GM18868 (cell line): ENCODE data around the gene RIPPLY1.
"Not testable (repeated sequence)": the region's sequence is repeated elsewhere in the genome, so short reads cannot be mapped to it uniquely, and the experiment has no call there.

Experiments used
- ATAC-seq: cut with Tn5 transposase; IDR thresholded peaks from one replicate; pipeline ENCODE4 v1.9.1; 2021; ENCODE audit warnings: mild to moderate bottlenecking, moderate library complexity; ENCODE audit not compliant: unreplicated experiment

Gene RIPPLY1

DNA sequence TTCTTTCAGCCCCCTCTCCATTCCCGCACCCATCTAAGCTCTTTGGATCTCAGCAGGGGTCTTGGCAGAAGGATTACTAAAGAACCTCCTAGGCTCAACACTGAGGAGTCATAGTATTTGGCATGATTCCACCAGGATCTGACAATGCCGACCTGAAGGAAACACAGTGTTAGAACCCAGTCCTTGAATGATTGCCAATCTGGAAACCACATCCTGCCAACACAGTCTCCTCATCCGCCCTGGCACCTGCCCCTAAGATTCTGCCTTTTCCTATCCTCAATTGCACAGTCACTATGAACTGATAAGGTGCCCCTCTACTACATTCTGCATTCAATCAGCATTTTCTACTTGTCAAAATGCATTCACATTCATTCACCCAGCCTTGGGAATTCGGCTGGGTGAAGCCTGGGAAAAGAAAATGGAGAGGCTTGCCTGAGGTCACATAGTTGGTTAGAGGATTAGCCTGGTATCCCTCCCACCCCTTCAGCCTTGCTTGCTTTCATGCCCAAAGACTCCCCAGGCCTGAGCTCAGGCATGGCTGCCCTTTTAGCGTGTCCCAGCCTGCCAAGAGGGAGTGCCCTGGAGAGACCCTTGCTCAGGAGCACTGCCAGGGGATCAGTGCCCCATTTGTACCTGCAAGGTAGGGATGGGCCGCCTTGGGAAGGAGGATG is 14.8 kb upstream of the RIPPLY1 start:
- ATAC-seq = no peak

DNA sequence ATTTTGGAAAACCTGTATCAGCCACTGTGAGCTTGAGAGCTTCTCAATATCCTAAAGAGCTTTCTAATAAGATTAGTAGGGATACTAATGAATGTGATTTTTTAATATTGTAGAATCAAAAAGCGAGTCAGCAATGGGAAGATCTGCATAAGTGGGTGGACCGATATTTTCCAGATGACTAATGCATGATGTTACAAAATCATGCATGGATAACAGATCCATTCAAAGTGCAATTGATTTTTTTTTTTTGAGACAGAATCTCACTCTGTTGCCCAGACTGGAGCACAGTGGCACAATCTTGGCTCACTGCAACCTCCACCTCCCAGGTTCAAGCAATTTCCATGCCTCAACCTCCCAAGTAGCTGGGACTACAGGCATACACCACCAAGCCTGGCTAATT is 9.7 kb upstream of the RIPPLY1 start:
- no peak for ATAC-seq

DNA sequence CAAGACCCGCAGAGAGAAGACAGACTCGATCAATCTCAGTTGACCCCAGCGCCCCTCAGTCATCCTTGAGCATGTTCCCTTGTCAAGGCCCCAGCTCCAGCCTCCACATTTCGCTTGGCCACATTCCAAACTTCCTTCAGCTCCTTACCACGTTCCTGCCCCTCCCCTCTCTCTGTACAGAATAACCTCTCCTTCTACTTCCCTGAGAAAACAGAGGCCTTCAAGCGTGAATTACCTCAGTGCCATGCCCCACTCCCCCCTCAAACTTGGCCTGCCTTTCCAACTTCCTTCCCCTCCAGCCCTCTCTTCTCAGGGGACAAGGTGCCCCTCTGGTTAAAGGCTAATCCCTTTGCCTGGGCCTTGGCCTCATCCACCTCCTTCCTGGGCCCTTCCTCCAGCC is 3.2 kb upstream of the RIPPLY1 start:
- no peak for ATAC-seq

DNA sequence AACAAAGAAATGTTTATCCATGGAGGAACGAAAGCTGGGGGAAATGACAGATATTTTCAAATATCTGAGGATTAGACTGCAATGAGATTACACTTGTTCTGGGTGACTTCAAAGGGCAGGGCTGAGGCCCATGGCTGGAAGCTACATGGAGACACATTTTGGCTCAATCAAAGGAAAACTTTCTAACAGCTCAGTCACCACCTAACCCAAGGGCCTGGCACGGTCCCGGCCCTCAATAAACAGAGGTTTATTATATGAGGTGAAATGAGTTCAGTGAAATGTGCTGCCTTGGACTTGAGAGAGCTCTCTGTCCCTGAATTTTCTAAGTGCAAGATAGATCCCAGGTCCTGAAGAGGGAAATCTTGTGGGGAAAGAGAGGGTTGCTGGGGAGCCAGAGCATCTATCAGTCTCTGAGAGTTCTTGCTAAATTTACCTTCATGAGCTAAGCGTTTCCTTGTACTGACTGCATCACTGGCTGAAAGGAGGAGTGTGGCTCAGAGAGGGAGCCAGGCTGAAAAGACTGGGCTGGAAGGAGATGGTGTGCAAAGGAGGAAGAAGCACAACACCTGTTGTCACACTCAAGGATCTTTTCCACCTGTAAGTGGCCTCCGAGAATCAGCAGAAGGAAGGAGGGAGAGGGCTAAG is 2.0 kb upstream of the RIPPLY1 start:
- no peak for ATAC-seq

DNA sequence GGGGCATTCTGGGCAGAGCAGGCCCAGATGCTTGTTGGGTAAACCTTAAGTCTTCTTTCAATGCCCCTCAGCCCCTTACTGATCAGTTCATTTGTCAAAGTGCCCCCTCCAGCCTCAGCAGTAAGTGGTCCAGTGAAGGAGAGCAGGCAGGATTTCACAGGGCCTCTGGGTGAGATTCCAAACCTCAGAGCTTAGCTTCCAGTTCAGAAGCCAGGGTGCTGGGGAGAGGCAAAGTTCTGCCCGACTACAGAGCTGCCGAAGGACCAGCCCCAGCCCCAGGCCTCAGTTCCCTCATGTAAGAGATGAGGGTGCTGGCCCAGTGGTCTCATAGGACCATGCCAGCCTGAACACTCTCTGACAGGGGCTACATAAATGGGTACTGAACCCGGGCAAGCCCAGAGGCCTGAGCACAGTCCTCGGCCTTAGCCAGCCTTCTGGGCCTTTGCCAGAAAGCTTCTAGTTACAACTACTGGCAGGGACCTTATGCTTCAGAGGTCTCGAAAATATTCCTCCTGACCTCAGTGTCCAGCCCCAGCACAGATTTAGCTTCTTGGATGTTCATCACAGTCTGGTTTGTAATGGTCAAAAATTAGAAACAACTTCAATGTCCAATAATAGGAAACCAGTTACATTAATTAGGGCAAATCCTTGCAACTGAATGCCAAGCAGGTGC is 851 bp upstream of the RIPPLY1 start:
- no peak for ATAC-seq

DNA sequence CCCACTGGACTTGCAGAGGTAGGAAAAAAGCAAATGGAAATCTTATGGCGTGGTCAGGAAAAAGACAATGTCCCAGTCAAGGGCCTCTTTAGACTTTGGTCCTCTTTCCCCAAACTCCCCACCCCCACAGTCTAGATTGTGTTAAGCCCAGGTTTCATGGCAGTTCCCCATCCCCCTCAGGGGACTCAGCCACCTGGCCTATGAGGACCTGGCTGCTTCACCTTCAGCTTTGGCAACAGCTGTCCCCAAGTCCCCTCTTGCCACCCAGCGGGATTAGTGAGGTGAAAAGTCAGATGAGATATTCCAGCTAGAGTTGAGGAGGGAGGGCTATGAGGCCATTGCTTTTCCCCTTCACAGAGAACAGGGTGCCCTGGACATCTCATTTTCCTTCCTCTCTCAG is 457 bp downstream of the RIPPLY1 start:
- ATAC-seq = no peak

DNA sequence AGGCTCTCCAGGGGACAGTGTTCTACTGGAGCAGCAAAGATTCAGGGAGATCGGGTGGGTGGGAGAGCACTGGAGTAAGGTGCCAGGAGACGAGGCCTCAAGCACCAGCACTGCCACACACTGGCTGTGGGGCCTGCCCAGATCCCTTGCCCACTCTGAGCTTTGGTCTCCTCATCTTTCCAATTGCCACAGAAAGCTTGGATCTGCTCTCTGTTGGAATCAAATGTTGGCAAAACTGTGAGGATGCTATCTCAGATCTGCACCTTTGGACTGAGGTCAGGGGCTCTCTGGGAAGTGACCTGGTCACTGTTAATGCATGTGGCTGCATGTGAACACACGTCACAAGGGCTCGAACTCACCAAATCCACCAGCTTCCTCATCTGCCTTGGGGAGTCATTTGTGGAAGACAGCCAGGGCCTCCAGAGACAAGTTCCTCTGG is 1.3 kb downstream of the RIPPLY1 start:
- no peak for ATAC-seq

DNA sequence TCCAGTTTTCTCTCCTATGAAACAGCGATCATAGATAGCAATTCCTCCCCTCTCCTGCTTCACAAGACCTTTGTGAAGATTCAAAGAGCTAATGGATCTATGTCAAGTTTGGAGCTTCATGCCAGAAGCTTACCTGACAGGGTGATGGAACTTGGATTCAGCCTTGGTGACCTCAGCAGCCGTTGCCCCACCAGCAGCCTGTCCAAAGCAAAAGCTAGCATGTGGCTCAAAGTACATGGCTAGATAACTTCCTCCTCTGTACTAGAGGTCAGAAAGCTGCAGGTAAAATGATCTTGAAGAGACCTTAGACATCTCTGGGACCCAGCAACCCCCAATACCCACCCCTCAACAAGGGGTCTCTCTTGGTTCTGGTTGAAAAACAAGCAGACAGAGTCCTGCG is 1.8 kb downstream of the RIPPLY1 start:
- no peak for ATAC-seq

DNA sequence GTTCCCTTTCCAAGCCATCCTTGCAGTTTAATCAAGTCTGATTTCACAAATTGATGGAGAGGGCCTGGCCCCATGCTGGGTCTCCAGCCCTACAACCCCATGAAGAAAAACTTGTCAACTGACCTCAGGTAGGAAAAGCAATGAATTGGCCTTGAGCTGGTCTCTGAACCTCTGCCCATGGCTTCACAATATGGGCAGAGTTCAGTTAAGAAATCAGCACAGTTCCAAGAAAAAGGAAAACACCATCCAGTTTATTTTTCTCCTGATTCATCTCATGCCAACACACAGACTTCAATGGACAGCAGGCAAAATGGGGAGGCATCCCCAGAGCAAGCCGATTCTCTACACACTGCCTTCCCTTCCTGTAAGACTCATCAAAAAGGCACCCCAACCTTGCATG is 3.3 kb downstream of the RIPPLY1 start:
- ATAC-seq = no peak

DNA sequence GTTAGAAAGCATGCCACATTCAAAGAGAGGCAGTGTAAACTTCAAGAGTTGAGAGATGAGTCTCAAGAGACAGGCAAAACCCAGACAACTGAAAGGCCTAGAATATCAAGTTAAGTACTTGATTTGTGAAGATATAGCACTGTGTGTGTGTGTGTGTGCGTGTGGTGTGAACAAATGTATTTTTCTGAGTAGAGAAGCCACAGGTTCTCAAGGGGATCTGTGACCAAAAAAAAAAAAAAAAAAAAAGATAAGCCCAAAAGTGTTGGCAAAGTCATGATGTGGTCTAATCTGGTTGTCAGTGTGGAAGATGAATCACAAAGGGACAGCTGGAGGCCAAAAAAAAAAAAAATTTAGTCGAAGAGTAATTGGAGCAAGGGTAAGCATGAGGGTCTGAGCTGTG is 3.9 kb downstream of the RIPPLY1 start:
- no peak for ATAC-seq

DNA sequence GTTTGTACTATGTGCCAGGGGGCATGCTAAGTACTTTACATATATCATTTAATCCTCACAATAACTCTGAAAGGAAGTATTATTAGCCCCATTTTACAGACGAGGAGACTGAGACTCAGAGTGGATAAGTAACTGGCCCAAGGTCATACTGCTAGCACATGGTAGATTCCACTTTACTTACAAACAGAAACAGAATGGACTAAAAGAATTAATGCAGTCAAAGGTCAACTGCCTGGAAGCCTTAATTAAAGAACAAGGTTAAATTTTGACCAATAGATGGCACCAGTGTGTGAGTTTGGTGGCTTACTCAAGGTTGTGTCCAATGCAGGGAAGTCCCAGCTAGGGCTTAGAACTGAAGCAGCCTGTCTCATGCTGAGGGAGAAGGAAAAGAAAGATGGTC is 4.7 kb downstream of the RIPPLY1 start:
- ATAC-seq = peak; percentile 67

DNA sequence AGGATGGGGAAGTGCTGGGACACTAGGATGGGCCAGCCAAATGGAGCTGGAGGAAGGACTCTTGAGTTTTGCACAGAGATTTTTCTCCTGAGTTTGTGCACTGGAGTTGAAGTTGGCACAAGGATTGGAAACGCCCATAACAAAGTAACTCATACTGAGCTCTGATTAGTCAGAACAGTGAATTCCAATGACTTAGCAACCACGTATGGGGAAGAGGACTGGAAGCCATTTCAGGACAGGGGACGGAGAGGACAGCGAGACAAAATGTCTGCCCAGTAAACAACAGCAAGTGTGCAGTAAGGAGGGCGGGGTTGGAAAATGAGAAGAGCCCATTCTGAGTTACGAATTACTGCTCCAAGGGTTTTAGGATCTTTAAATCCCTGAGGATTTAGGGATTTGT is 5.9 kb downstream of the RIPPLY1 start:
- no peak for ATAC-seq

DNA sequence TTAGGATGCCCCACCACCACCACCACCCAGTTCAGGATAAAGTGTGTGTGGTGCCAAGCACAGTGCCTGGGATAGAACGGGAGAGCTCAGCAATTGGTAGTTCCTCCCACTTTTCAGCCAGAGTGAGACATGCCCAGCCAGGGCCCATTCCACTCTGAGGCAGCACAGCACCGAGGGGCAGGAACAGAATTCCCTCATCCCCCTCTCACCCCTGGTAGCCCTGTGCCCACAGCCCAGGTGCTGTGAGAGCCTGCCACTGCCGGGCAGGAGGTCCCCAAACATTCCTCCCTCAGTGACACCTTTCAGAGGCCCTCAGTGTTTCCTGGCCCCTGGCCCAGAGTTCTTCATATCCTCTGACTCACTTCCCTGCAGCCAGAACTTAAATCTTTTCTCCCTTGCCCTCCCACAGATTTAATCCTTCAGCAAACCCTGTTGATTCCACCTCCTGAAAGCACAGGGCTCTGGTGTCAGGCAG is 8.1 kb downstream of the RIPPLY1 start:
- ATAC-seq = no peak

DNA sequence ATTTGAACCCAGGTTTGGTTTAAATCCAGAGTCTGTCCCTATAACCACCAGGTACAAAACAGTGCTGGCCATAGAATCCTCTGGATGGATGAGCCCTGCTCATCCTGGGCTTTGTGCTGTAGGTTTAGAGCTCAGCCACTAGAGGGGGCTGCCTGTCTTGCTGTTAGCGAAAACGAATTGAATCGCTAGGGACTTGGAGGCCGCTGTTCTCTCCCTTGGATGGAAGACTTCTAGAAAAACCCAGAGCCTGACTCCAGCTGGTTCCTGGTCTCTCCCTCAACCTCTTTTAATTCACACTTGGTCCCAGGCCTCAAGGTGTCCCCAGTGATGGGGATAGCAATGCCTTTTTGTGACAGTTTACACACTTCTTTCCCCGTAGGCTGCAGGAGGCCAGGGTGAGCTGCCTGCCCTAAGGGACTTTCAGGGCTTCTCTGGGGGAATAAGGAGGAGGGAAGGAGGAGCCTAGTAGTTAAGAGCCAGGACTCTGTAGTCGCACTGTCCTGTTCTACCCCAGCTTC is 8.7 kb downstream of the RIPPLY1 start:
- ATAC-seq = peak; percentile 70

DNA sequence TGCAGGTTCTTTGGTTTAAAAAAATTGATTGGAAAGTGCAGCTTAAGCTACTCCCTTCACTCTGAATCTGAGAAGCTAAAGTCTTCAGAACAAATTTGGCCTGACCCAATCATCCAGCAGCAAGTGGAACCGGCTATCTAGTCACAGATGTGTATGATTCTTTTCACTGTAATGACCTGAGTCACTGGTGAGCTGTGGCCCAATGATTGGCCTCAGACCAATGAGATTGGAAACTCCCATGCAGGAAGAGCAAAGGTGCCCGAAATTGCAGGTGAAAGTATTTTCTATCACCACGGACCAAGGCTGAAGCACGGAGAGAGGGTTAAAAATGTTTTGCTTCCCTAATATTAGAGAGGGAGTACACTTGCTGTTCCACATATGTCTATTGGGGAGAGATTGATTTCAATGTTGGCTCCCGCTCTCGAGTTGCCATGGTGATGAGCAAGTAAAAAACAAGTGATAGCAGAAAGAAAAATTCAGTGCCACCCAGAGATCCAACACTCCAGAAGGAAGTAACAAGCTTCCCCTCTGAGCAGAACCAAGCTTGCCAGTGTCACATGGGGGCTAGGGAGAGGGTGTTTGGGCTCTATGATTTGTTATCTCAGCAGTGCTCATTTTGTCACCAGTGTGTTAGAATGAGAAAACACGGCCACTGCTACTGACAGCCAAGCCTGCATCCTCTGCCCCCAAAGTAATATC is 11.2 kb downstream of the RIPPLY1 start:
- no peak for ATAC-seq

DNA sequence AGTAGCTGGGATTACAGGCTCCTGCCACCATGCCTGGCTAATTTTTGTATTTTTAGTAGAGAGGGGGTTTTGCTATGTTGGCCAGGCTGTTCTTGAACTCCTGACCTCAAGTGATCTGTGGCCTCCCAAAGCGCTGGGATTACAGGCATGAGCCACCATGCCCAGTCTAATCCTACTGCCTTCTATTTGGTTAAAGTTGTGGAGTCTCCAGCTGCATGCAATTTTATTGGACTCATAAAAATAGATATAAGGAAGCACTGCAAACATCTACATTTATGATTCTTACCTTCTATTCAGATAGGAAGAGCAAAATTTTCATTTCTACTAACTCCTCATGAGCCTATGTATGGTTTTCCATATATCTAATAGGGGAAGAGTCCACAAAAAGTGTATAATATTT is 13.7 kb downstream of the RIPPLY1 start:
- no peak for ATAC-seq

DNA sequence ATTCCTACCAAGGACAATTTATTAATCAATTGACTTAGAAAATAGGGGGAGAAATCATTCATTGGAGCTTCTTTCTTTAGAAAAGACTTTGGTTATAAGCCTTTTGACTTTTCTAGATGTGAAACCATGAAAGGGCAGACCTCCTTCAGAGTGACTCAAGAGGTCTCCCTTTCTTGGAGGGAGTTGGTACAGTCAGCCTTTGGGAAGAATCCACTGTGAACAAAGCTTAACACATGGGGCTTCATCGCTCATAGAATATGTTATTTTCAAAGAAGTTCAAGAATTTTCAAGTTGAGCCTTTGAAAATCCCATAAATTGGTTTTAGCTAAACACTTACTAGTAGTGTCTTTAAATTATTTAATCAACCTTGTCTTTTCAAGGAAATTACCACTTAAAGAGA is 28.0 kb downstream of the RIPPLY1 start:
- no peak for ATAC-seq

DNA sequence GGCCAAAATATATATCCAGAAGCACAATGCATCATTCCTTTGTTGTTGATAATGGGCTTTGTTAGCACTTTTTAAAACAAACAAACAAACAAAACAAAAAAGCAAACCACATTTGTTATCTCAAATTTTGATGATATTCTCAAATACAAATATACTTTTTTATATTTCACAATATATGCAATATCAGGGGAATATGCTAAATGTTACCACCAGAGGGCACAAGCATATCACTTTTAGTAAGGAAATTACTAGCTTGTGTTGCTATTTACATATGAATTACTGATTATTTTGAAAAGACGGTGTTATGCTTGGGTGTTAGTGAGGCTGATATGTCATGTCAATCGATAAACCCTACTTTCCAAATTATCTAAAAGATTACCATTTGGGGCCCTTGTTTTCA is 29.1 kb downstream of the RIPPLY1 start:
- peak; percentile 63 for ATAC-seq

DNA sequence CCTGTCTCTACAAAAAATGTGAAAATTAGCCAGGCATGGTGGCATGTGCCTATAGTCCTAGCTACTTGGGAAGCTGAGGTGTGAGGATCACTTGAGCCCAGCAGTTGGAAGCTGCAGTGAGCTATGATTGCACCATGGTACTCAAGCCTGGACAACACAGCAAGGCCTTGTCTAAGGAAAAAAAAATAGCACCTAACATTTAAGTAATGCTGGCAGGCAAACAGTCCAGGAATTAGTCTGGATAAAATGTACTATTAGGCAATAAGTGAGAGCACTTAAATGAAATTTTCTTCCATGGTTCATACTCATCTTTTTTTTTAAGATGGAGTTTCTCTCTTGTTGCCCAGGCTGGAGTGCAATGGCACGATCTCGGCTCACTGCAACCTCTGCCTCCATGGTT is 30.3 kb downstream of the RIPPLY1 start:
- ATAC-seq = not testable (repeated sequence)

DNA sequence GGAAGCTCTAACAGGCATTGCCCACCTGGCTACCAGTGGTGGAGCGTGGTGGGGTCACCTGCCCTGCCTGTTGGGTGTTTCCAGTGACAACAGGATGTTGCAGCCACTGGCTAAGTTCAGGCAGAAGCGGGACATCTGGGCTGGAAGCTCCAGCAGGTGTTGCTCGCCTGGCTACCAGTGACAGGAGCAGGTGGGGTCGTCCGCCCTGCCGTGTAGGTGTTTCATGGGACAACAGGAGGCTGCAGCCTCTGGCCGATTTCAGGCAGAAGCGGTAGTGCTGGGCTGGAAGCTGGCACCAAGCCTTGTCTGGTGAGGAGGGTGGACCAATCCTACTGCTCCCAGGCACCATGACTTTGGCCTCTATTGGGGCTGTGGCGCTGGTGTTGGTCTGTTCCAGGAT is 39.4 kb downstream of the RIPPLY1 start:
- ATAC-seq = no peak

DNA sequence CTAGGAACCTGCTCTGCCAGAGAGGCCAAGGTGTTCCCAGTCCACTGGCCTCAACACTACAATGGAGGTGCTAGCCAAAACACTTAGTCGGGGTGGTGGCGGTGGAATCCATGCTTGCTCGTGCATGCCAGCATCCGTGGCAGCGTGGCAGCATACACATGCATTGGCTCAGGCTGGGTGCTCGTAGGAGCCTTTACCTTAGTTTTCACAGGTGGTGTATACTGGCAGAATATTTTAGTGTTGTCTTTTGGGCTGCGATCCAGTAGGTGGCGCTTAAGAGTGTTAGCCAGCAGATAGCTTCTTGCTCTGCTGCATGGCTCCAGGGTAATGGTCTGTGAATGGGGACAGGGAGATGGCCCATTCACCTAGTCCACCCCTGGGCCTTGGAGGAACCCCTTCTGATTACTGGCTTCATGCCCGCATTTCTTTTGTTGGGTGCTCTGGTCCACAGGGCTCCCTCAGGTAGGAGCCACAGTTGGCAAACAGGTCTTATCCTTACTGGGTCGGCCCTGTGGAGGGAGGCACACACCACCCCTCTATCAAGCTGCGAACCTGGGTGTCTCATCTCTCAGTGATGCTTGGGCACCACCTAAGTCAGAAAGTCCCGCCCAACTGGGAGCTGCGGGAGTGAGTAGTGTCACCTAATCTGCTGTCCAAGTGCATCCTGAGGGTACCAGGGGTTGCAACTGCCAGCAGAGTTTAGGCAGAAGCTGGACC is 40.0 kb downstream of the RIPPLY1 start:
- peak; percentile 91 for ATAC-seq
